Measurements from ENCODE around the gene LLGL2.
"Not testable (repeated sequence)": the region's sequence is repeated elsewhere in the genome, so short reads cannot be mapped to it uniquely, and the experiment has no call there.

DNA sequence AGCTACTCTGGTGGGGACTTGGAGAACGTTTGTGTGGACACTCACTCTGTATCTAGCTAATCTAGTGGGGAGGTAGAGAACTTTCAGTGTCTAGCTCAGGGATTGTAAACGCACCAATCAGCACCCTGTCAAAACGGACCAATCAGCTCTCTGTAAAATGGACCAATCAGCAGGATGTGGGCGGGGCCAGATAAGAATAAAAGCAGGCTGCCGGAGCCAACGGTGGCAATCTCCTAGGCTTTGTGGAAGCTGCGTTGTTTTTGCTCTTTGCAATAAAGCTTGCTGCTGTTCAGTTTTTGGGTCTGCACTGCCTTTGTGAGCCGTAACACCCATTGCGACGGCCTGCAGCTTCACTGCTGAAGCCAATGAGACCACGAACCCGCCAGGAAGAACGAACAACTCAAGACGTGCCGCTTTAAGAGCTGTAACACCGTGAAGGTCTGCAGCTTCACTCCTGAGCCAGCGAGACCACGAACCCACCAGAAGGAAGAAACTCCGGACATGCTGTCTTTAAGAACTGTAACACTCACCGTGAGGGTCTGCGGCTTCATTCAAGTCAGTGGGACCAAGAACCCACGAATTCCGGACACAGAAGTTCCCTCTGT lies 55.7 kb downstream of the LLGL2 start:
- TF ChIP-seq, protein P1, sequence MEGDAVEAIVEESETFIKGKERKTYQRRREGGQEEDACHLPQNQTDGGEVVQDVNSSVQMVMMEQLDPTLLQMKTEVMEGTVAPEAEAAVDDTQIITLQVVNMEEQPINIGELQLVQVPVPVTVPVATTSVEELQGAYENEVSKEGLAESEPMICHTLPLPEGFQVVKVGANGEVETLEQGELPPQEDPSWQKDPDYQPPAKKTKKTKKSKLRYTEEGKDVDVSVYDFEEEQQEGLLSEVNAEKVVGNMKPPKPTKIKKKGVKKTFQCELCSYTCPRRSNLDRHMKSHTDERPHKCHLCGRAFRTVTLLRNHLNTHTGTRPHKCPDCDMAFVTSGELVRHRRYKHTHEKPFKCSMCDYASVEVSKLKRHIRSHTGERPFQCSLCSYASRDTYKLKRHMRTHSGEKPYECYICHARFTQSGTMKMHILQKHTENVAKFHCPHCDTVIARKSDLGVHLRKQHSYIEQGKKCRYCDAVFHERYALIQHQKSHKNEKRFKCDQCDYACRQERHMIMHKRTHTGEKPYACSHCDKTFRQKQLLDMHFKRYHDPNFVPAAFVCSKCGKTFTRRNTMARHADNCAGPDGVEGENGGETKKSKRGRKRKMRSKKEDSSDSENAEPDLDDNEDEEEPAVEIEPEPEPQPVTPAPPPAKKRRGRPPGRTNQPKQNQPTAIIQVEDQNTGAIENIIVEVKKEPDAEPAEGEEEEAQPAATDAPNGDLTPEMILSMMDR (IDR thresholded peaks at IDR 0.05; ENCODE audit: low read depth, low read length, poor library complexity, severe bottlenecking), result not testable (repeated sequence)
- TF ChIP-seq EZH2phosphoT487 (IDR thresholded peaks at IDR 0.05; ENCODE audit: borderline replicate concordance, low read length), result not testable (repeated sequence)
